HEK293 (cell line): Measurements from ENCODE around the gene PXMP2.

Experiments
- CTCF ChIA-PET: fragments of 350-600 bp; formaldehyde crosslinking; extraction: SDS; loops from one replicate; lab custom pipeline; 2021; ENCODE audit warnings: antibody characterized with exemption; lab: Yijun Ruan, JAX
- POLR2A ChIA-PET: fragments of 300-600 bp; formaldehyde crosslinking; extraction: SDS; loops from one replicate; lab custom pipeline; 2020; ENCODE audit warnings: antibody characterized with exemption, inconsistent platforms; lab: Yijun Ruan, JAX
- H3K27ac ChIP-seq: fragments of 200-500 bp; sonication (Bioruptor generic); 2 replicates; pipeline ENCODE4 v1.5.1; 2014; ENCODE audit warnings: low read depth, low read length, control low read depth, inconsistent platforms; ENCODE audit errors: extremely low read depth
- H3K36me3 ChIP-seq, 2 experiments: fragments of 200-500 bp in 1 of 2; sonication (Bioruptor generic) in 1 of 2; 1 replicate in 1 of 2; 2 replicates in 1 of 2; pipeline ENCODE4 v1.5.1; 2014 to 2017; ENCODE audit warnings: inconsistent platforms in 2 of 2, low read length in 2 of 2; ENCODE audit not compliant: control insufficient read depth in 2 of 2, insufficient read depth in 1 of 2
- H3K4me1 ChIP-seq: fragments of 200-500 bp; sonication (Bioruptor generic); 2 replicates; pipeline ENCODE4 v1.5.1; 2014; ENCODE audit warnings: mild to moderate bottlenecking, low read length, inconsistent platforms; ENCODE audit not compliant: control insufficient read depth, insufficient read depth
- H3K4me3 ChIP-seq: 2 replicates; pipeline ENCODE4 v1.5.1; 2011; ENCODE audit warnings: low read depth, mild to moderate bottlenecking, control low read depth, low read length, moderate library complexity
- H3K9me3 ChIP-seq: fragments of 200-500 bp; sonication (Bioruptor generic); 2 replicates; pipeline ENCODE4 v1.5.1; 2014; ENCODE audit warnings: low read depth, low read length, inconsistent platforms; ENCODE audit not compliant: control insufficient read depth, insufficient read depth
- KLF8 ChIP-seq: fragments of 450-650 bp; formaldehyde crosslinking; IDR thresholded peaks from 2 replicates; pipeline ENCODE4 v1.5.1; 2016; ENCODE audit warnings: missing biosample characterization, missing genetic modification characterization
- KLF9 ChIP-seq: fragments of 450-650 bp; formaldehyde crosslinking; IDR thresholded peaks from 2 replicates; pipeline ENCODE4 v1.5.1; 2016; ENCODE audit warnings: missing biosample characterization, missing genetic modification characterization, low read depth
- SCRT1 ChIP-seq: fragments of 450-650 bp; formaldehyde crosslinking; IDR thresholded peaks from 2 replicates; pipeline ENCODE4 v1.5.1; 2016; ENCODE audit warnings: missing biosample characterization, missing genetic modification characterization, borderline replicate concordance
- SCRT2 ChIP-seq: fragments of 450-650 bp; formaldehyde crosslinking; IDR thresholded peaks from 2 replicates; pipeline ENCODE4 v1.5.1; 2016; ENCODE audit warnings: missing biosample characterization, missing genetic modification characterization
- SP7 ChIP-seq: fragments of 450-650 bp; formaldehyde crosslinking; IDR thresholded peaks from 2 replicates; pipeline ENCODE4 v1.5.1; 2016; ENCODE audit warnings: missing biosample characterization, missing genetic modification characterization
- TCF7L2 ChIP-seq: IDR thresholded peaks from 2 replicates; pipeline ENCODE4 v1.6.1; 2011; ENCODE audit warnings: low read depth, mild to moderate bottlenecking, inconsistent platforms, low read length, moderate library complexity, borderline replicate concordance
- ZNF138 ChIP-seq: fragments of 450-650 bp; formaldehyde crosslinking; IDR thresholded peaks from 2 replicates; pipeline ENCODE4 v1.5.1; 2016; ENCODE audit warnings: missing biosample characterization, missing genetic modification characterization, borderline replicate concordance
- ZNF18 ChIP-seq: fragments of 450-650 bp; formaldehyde crosslinking; IDR thresholded peaks from 2 replicates; pipeline ENCODE4 v1.5.1; 2016; ENCODE audit warnings: missing biosample characterization, missing genetic modification characterization
- ZNF221 ChIP-seq: fragments of 450-650 bp; formaldehyde crosslinking; IDR thresholded peaks from 2 replicates; pipeline ENCODE4 v1.5.1; 2017; ENCODE audit warnings: missing biosample characterization, missing genetic modification characterization, borderline replicate concordance
- ZNF248 ChIP-seq: fragments of 450-650 bp; formaldehyde crosslinking; IDR thresholded peaks from 2 replicates; pipeline ENCODE4 v1.5.1; 2017; ENCODE audit warnings: missing biosample characterization, missing genetic modification characterization
- ZNF548 ChIP-seq: fragments of 450-650 bp; formaldehyde crosslinking; IDR thresholded peaks from 2 replicates; pipeline ENCODE4 v1.5.1; 2016; ENCODE audit warnings: missing biosample characterization, missing genetic modification characterization
- ZNF571 ChIP-seq: fragments of 450-650 bp; formaldehyde crosslinking; IDR thresholded peaks from 2 replicates; pipeline ENCODE4 v1.5.0; 2017; ENCODE audit warnings: missing biosample characterization, missing genetic modification characterization
- ZNF692 ChIP-seq: fragments of 450-650 bp; formaldehyde crosslinking; IDR thresholded peaks from 2 replicates; pipeline ENCODE4 v1.5.1; 2016; ENCODE audit warnings: missing biosample characterization, missing genetic modification characterization
- ZNF791 ChIP-seq: fragments of 450-650 bp; formaldehyde crosslinking; IDR thresholded peaks from 2 replicates; pipeline ENCODE4 v1.5.1; 2016; ENCODE audit warnings: missing biosample characterization, missing genetic modification characterization
- TF ChIP-seq, protein P1 (sequence below): fragments of 450-650 bp; formaldehyde crosslinking; IDR thresholded peaks from 2 replicates; pipeline ENCODE4 v1.5.1; 2016; ENCODE audit warnings: missing biosample characterization, missing genetic modification characterization
- TF ChIP-seq, protein P2 (sequence below): fragments of 450-650 bp; formaldehyde crosslinking; IDR thresholded peaks from 2 replicates; pipeline ENCODE4 v1.5.1; 2017; ENCODE audit warnings: missing biosample characterization, missing genetic modification characterization

PXMP2 gene

DNA sequence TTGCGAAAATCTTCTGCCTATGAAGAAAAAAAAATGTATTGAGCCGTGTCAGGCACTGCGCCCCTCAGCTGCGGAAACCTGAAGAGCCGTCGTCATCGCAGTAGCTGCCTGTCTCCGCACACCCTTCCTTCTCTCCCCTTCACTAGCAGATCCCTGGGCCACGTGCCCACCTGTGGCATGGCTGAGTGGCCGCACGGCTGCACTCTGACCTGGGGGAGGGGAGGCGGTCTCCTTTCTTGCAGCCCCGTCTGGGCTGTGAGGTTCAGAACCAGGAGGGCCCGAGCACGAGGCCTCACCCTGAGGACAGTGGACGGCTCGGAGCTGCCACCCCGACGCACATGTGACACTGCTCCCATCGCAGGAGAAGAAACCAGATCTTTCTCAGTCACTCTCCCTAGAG, 48.1 kb downstream of the PXMP2 start:
- TF ChIP-seq, protein P1, sequence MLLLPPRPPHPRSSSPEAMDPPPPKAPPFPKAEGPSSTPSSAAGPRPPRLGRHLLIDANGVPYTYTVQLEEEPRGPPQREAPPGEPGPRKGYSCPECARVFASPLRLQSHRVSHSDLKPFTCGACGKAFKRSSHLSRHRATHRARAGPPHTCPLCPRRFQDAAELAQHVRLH (tag by site-specific recombination): no peak
- TF ChIP-seq KLF9 (no peak), SCRT2 (tag by site-specific recombination) (peak; percentile 59), KLF8 (tag by site-specific recombination) (no peak), SCRT1 (peak; percentile 38; the same call in 1 of the 2 replicates)
- ChIA-PET CTCF (no interaction called here), POLR2A (no interaction called here)
- Histone ChIP-seq H3K4me3 (no peak overlapping the region), H3K9me3 (no peaks in the 10 kb centered on the region), H3K36me3 (peaks cover 51 to 99% of the 10 kb centered on the region in 2 experiments), H3K27ac (no peak overlapping the region), H3K4me1 (no peaks in the 10 kb centered on the region)

DNA sequence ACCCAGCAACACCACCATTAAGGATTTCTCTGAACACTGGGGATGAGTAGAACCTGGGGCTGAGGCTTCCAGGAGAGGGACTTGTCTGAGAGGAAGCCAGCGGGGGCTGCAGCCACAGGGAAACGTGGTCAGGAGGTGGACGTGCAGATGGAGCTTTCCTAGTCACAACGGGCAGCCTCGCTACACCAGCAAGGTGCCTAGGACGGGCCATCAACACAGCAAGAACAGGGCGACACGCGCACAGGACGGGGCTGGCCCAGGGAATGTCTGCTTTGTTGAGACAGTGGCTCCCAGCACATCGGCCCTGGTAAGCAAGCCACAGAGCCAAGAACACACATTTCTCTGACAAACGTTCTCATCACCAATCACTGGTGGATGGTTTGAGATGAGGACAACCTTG, 49.0 kb downstream of the PXMP2 start:
- H3K36me3 ChIP-seq: peaks cover 52 to 99% of the 10 kb centered on the region in 2 experiments
- H3K4me3 ChIP-seq: no peak overlapping the region
- H3K9me3 ChIP-seq: no peaks in the 10 kb centered on the region
- POLR2A ChIA-PET: no interaction called here
- CTCF ChIA-PET: no interaction called here
- H3K4me1 ChIP-seq: no peaks in the 10 kb centered on the region
- no peak overlapping the region for H3K27ac ChIP-seq
- no peak for TF ChIP-seq TCF7L2
- TF ChIP-seq ZNF692 (tag by site-specific recombination): no peak
- no peak for TF ChIP-seq ZNF248 (tag by site-specific recombination)
- TF ChIP-seq, protein P1 (tag by site-specific recombination): no peak
- TF ChIP-seq, protein P2, sequence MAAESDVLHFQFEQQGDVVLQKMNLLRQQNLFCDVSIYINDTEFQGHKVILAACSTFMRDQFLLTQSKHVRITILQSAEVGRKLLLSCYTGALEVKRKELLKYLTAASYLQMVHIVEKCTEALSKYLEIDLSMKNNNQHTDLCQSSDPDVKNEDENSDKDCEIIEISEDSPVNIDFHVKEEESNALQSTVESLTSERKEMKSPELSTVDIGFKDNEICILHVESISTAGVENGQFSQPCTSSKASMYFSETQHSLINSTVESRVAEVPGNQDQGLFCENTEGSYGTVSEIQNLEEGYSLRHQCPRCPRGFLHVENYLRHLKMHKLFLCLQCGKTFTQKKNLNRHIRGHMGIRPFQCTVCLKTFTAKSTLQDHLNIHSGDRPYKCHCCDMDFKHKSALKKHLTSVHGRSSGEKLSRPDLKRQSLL (tag by site-specific recombination): no peak
- TF ChIP-seq ZNF221 (tag by site-specific recombination): no peak

GRCh38 chr12:132736913-132737312, 49.5 kb downstream of the PXMP2 start:
- no peak overlapping the region for H3K4me3 ChIP-seq
- peaks cover 51 to 99% of the 10 kb centered on the region in 2 experiments for H3K36me3 ChIP-seq
- H3K27ac ChIP-seq: no peak overlapping the region
- no peak for TF ChIP-seq ZNF791 (tag by site-specific recombination)
- no peak for TF ChIP-seq ZNF548 (tag by site-specific recombination)
- no peak for TF ChIP-seq ZNF571
- no peak for TF ChIP-seq ZNF18 (tag by site-specific recombination)
- no peak for TF ChIP-seq ZNF138 (tag by site-specific recombination)
- no peak for TF ChIP-seq SP7 (tag by site-specific recombination)
- CTCF ChIA-PET: no interaction called here
- H3K4me1 ChIP-seq: no peaks in the 10 kb centered on the region
- POLR2A ChIA-PET: no interaction called here
- no peaks in the 10 kb centered on the region for H3K9me3 ChIP-seq
